Psoas muscle (tissue), 8 donors: ENCODE data around the gene SCN4B. TPM values are rescaled to one million over a fixed set of nuclear protein-coding genes. Genes with fewer than 3 reads are reported as not detected.

ENCODE experiments used
- ATAC-seq, 4 donors: fragments of 200-7000 bp; cut with Tn5 transposase; one replicate each; pipeline ENCODE4 v1.9.1; 2020; ENCODE audit warnings: moderate library complexity in 3 of 4, mild to moderate bottlenecking in 2 of 4
- DNase-seq, 2 donors: peaks; one replicate each; pipeline ENCODE4 v3.0.0-alpha.2; 2020
- H3K27ac ChIP-seq: fragments of 200-600 bp; one replicate; pipeline ENCODE4 v1.8.0; 2022
- H3K27me3 ChIP-seq, 3 donors: fragments of 200-600 bp in 1 of 3; one replicate each; pipeline versions ENCODE4 v1.6.1 to v1.8.0; 2013 to 2022; ENCODE audit warnings: low read length in 2 of 3, mild to moderate bottlenecking in 2 of 3, moderate library complexity in 1 of 3; ENCODE audit not compliant: insufficient read depth in 3 of 3
- H3K36me3 ChIP-seq, 2 donors: fragments of 200-600 bp in 1 of 2; one replicate each; pipeline versions ENCODE4 v1.6.1 to v1.8.0; 2013 to 2022; ENCODE audit warnings: low read depth in 1 of 2, mild to moderate bottlenecking in 1 of 2, moderate library complexity in 1 of 2; ENCODE audit not compliant: insufficient read depth in 1 of 2
- H3K4me1 ChIP-seq: fragments of 200-600 bp; one replicate; pipeline ENCODE4 v1.8.0; 2022
- H3K4me3 ChIP-seq: fragments of 200-600 bp; one replicate; pipeline ENCODE4 v1.8.0; 2022; ENCODE audit warnings: mild to moderate bottlenecking
- H3K9me3 ChIP-seq: fragments of 200-600 bp; one replicate; pipeline ENCODE4 v1.8.0; 2022
- CTCF ChIP-seq: fragments of 200-600 bp; IDR thresholded peaks from one replicate; pipeline ENCODE4 v1.8.0; 2022; ENCODE audit warnings: antibody characterized with exemption
- WGBS, 3 donors: extraction: QIAGEN DNeasy Blood & Tissue Kit; methylation state at CpG; one replicate each; pipeline versions ENCODE4 v1.1.6 to v1.1.7; 2013; 5-methylcytosine and 5-hydroxymethylcytosine counted together
- intact Hi-C, 2 donors: fragments of 100-400 bp; cut with DNase I; formaldehyde crosslinking; loops; one replicate each; pipeline versions ENCODE4 v1.11.0 to v1.14.2; 2022
- polyA plus RNA-seq, 3 donors: library from polyadenylated mRNA; stranded (reverse); fragments of 200-250 nt; gene quantifications; one replicate each; pipeline ENCODE4 v1.2.3, GENCODE V29; 2013
- total RNA-seq, 4 donors: library from RNA; stranded (reverse); fragmentation: NEBNext Ultra II Directional in 2 of 4; extraction: Animal tissue kit (Norgen Biotek cat#: 25700) in 2 of 4; gene quantifications; one replicate each; pipeline versions ENCODE4 v1.2.1 to v1.2.4, GENCODE V29; 2021 to 2023
- donor health status: healthy with polysubstance abuse.
- donor health status: DM: no; HTN: no; CAD: no; lungs with moderate emphysema.
- donor health status: Bipolar disorder and iron deficiency.
- donor health status: healthy.
- donor health status: DM: yes; HTN: yes; CAD: no.
- donor health status: DM: no; HTN: no; CAD: no.
- donor health status: DM: no; HTN: no; CAD: no.
- donor health status: DM: yes; HTN: yes; CAD: no.

SCN4B gene
- total and polyA plus RNA-seq, 7 donors: 3.6 to 15.1 (median 6.3) TPM

DNA sequence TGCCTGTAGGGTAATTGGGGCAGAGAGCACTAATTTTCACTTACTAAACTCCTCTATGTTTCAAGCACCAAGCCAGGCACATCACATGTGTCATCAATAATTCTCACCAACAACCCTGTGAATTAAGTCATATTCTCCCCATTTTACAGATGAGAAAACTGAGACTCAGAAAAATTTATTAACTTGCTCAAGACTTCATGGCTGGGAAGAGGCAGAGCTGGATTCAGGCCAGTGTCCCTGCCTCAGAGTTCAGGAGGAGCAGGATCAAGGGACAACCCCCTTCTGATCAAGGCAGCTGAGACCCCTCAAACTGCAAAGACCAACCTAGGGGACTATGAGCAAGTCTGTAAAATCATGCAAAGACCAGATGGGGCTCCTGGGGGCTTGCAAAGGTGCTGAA is 68.0 kb downstream of the SCN4B start:
- Histone ChIP-seq H3K4me1 (peaks cover 21% of the 10 kb centered on the region), H3K36me3 (no peaks in the 10 kb centered on the region), H3K27ac (peak overlapping the region; percentile 75), H3K27me3 (no peaks in the 10 kb centered on the region), H3K9me3 (no peaks in the 10 kb centered on the region), H3K4me3 (no peak overlapping the region)
- TF ChIP-seq CTCF: no peak
- intact Hi-C loops: no loop called here
- DNase-seq: peak in 1 of 2 donors; percentile 16
- ATAC-seq: peak in 2 of 4 donors; percentile 6 to 16

GRCh38 chr11:118084247-118084646 is 68.4 kb downstream of the SCN4B start:
- H3K27ac ChIP-seq: peak overlapping the region; percentile 75
- no peaks in the 10 kb centered on the region for H3K27me3 ChIP-seq
- no peak overlapping the region for H3K4me3 ChIP-seq
- intact Hi-C loops: no loop called here
- peak in 1 of 2 donors; percentile 59 for DNase-seq
- H3K36me3 ChIP-seq: no peaks in the 10 kb centered on the region
- no peak for TF ChIP-seq CTCF
- whole genome bisulfite sequencing, 3 donors: 7 to 20% (median 15%) methylated on average over 4 of the region's 4 CpGs
- H3K9me3 ChIP-seq: no peaks in the 10 kb centered on the region
- ATAC-seq: peak; percentile 92 to 97 (median 95)
- peaks cover 21% of the 10 kb centered on the region for H3K4me1 ChIP-seq

Other genes starting within 250 kb of the SCN4B start
- not detected for gene TMPRSS13, start 223.4 kb downstream of the SCN4B start, total RNA-seq
- not detected for gene TMPRSS13, start 223.4 kb downstream of the SCN4B start, polyA plus RNA-seq
- gene IL10RA, start 166.4 kb downstream of the SCN4B start, total RNA-seq: 1 to 10 TPM; 1.1 to 3.9 (median 2.8) TPM
- under 1 TPM; 0.39 to 0.98 (median 0.78) TPM for gene IL10RA, start 166.4 kb downstream of the SCN4B start, polyA plus RNA-seq
- under 1 TPM in 1 of 4 donors, not detected in 3; 0.47 TPM for gene TMPRSS4, start 75.7 kb downstream of the SCN4B start, total RNA-seq
- gene TMPRSS4, start 75.7 kb downstream of the SCN4B start, polyA plus RNA-seq: under 1 TPM in 1 of 3 donors, not detected in 2; 0.12 TPM
- under 1 TPM in 1 of 4 donors, not detected in 3; 0.09 TPM for gene SMIM35, start 65.9 kb downstream of the SCN4B start, total RNA-seq
- not detected for gene SMIM35, start 65.9 kb downstream of the SCN4B start, polyA plus RNA-seq
- 1 to 10 TPM in 3 of 4 donors, under 1 TPM in 1; 0.40 to 6.6 (median 1.8) TPM for gene SCN2B, start 23.8 kb upstream of the SCN4B start, total RNA-seq
- under 1 TPM; 0.09 to 0.51 (median 0.23) TPM for gene SCN2B, start 23.8 kb upstream of the SCN4B start, polyA plus RNA-seq
- gene JAML, start 72.2 kb upstream of the SCN4B start, total RNA-seq: 1 to 10 TPM in 2 of 4 donors, under 1 TPM in 2; 0.48 to 1.8 (median 1.1) TPM
- gene JAML, start 72.2 kb upstream of the SCN4B start, polyA plus RNA-seq: under 1 TPM; 0.21 to 0.36 (median 0.25) TPM
- under 1 TPM; 0.22 to 0.97 (median 0.49) TPM for gene MPZL3, start 99.5 kb upstream of the SCN4B start, total RNA-seq
- gene MPZL3, start 99.5 kb upstream of the SCN4B start, polyA plus RNA-seq: under 1 TPM; 0.07 to 0.16 (median 0.13) TPM
- 1 to 10 TPM; 1.1 to 8.1 (median 3.5) TPM for gene MPZL2, start 111.5 kb upstream of the SCN4B start, total RNA-seq
- 1 to 10 TPM; 1.0 to 3.9 (median 2.7) TPM for gene MPZL2, start 111.5 kb upstream of the SCN4B start, polyA plus RNA-seq
- 1 to 10 TPM in 1 of 4 donors, under 1 TPM in 3; 0.24 to 1.2 (median 0.67) TPM for gene CD3E, start 151.9 kb upstream of the SCN4B start, total RNA-seq
- under 1 TPM; 0.15 to 0.27 (median 0.22) TPM for gene CD3E, start 151.9 kb upstream of the SCN4B start, polyA plus RNA-seq
- under 1 TPM in 3 of 4 donors, not detected in 1; 0.45 to 0.81 (median 0.50) TPM for gene CD3D, start 189.9 kb upstream of the SCN4B start, total RNA-seq
- gene CD3D, start 189.9 kb upstream of the SCN4B start, polyA plus RNA-seq: under 1 TPM; 0.12 to 0.20 (median 0.19) TPM
- gene CD3G, start 191.5 kb upstream of the SCN4B start, total RNA-seq: under 1 TPM; 0.26 to 0.71 (median 0.57) TPM
- under 1 TPM; 0.01 to 0.05 (median 0.04) TPM for gene CD3G, start 191.5 kb upstream of the SCN4B start, polyA plus RNA-seq
- gene UBE4A, start 206.8 kb upstream of the SCN4B start, total RNA-seq: 10 to 100 TPM; 21.0 to 42.3 (median 33.0) TPM
- gene UBE4A, start 206.8 kb upstream of the SCN4B start, polyA plus RNA-seq: 10 to 100 TPM; 15.0 to 31.1 (median 16.8) TPM
- 100 to 1,000 TPM; 237 to 340 (median 251) TPM for gene ATP5MG, start 248.8 kb upstream of the SCN4B start, total RNA-seq
- 100 to 1,000 TPM; 180 to 217 (median 189) TPM for gene ATP5MG, start 248.8 kb upstream of the SCN4B start, polyA plus RNA-seq